ENCODE results near the gene LRRC46.

LRRC46 gene

DNA sequence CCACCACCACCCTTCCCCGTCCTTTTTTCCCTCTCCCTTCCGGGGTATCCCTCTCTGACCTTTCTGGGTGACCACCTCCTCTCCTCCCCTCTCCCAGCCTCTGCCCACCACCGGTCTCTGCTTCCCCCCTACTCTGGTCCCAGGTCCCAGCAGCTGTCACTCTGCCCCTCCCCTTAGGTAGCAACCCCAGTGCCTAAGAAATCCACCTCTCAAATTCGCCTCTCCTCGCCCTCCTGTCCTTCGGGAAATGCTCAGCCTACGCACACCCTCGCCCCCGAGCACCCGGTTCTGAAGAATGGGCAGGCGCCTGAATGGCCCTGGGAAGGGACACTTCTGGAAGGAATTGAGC, 20.3 kb downstream of the LRRC46 start:
- Mint-ChIP-seq H3K4me3 (peak overlapping the region; percentile 6), H3K4me1 (peaks cover 28% of the 10 kb centered on the region), H3K9me3 (no peaks in the 10 kb centered on the region), H3K36me3 (no peaks in the 10 kb centered on the region), H3K27me3 (peaks cover 54% of the 10 kb centered on the region), H3K27ac (peak overlapping the region; percentile 59)

DNA sequence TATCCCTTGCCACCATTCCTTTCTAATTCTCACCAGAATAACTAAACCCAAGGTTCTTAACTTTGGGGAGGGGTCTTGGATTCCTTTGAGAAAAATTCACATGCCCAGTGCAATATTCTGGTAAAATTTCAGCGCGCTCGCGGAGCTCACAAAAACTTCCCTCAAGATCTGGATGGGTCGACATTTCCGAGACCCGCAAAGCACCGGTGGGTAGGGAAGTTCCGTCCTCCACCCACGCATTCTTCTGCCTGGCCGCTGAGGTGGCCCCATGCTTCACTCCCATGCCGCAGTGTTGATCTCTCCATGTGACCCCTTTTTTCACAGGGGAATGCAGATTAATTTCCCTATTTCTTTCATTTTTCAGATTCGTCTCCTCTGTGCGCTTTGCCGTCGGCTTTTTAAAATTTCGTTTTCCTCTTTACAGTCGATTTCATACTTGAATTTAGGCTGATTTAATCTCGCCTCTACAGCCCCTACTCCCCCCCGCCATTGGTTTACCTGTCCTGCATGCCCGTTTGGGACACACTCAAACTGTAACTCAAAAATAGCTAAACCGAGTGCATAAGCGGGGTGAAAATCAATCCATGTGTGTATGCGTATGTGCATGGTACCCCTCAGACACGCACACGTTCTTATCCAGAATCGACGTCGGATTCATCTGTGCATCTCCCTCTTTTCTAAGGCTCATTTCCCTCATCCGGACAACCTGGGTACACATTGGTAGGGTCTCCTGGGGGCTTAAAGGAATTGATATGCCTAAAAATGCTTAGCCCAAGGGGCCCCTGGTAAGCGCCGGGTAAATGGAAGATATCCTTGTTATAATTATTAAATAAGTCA, 20.9 kb downstream of the LRRC46 start:
- Mint-ChIP-seq H3K4me1 (peaks cover 23% of the 10 kb centered on the region), H3K9me3 (no peaks in the 10 kb centered on the region), H3K4me3 (peak overlapping the region; percentile 54), H3K27ac (no peak overlapping the region), H3K27me3 (peaks cover 51% of the 10 kb centered on the region), H3K36me3 (no peaks in the 10 kb centered on the region)

DNA sequence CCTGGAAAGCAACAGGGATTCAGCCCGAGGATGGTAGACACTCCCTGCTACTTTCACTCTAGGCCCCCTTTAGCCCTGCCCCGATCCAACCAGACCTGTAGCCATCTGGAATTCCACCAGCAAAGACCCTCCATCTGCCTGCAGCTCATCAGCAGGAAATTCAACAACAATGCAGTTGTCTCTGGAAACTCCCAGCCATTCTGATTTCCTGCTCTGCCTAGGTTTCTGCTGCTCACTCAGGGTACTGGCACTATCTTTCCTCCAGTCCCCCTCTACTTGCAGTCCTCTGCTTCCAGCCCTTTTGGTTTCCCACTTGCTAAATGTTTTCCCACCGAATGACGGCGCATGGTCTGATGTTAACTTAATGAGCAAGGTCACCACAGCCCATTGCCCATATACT, 22.1 kb downstream of the LRRC46 start:
- Mint-ChIP-seq H3K27ac (no peak overlapping the region), H3K4me1 (peaks cover 21% of the 10 kb centered on the region), H3K36me3 (no peaks in the 10 kb centered on the region), H3K9me3 (no peaks in the 10 kb centered on the region), H3K27me3 (peaks cover 48% of the 10 kb centered on the region), H3K4me3 (no peak overlapping the region)

DNA sequence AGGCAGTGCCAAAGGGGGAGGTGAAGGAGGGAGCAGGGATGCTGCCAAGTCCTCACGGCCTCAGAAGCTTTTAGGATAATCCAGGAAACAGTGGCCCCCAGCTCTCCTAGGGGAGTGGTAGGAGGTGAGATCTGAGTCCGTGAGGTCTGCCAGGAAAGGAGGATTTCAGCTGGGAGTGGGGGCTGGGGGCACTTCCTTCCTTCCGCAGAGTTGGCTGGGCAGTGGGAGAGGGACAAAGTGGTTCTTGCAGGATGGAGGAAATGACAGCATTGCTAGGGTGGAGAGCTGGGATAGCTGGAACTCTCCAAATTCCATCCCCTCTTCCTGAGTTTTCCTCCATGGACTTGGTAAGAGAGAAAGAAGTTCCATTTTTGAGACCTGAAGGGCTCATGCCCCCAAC, 24.3 kb downstream of the LRRC46 start:
- H3K4me3 Mint-ChIP-seq, result no peak overlapping the region
- H3K9me3 Mint-ChIP-seq, result no peaks in the 10 kb centered on the region
- peaks cover 2% of the 10 kb centered on the region for H3K36me3 Mint-ChIP-seq
- peaks cover 36% of the 10 kb centered on the region for H3K27me3 Mint-ChIP-seq
- H3K4me1 Mint-ChIP-seq, result peaks cover 15% of the 10 kb centered on the region
- H3K27ac Mint-ChIP-seq, result no peak overlapping the region

DNA sequence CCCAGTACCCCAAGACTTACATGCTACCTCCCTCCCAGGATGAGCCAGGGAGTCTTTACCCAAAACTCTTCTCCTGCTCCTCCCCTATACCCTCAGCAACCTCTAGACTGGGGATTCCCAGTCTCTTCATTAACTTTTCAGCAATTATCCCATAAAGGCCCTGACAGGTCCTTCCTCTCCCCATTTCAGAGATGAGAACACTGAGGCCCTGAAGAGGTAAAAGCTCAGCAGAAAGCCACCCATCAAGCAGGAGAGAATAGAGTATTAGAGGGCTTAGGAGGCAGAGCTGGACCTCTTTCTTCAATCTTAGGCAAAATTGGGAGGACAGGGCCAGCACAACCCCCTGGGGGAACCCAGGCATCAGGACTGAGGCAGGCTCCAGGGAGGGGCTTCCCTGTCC, 25.4 kb downstream of the LRRC46 start:
- Mint-ChIP-seq H3K4me1 (peaks cover 13% of the 10 kb centered on the region), H3K9me3 (no peaks in the 10 kb centered on the region), H3K27me3 (peaks cover 34% of the 10 kb centered on the region), H3K4me3 (no peak overlapping the region), H3K36me3 (peaks cover 2% of the 10 kb centered on the region), H3K27ac (no peak overlapping the region)

DNA sequence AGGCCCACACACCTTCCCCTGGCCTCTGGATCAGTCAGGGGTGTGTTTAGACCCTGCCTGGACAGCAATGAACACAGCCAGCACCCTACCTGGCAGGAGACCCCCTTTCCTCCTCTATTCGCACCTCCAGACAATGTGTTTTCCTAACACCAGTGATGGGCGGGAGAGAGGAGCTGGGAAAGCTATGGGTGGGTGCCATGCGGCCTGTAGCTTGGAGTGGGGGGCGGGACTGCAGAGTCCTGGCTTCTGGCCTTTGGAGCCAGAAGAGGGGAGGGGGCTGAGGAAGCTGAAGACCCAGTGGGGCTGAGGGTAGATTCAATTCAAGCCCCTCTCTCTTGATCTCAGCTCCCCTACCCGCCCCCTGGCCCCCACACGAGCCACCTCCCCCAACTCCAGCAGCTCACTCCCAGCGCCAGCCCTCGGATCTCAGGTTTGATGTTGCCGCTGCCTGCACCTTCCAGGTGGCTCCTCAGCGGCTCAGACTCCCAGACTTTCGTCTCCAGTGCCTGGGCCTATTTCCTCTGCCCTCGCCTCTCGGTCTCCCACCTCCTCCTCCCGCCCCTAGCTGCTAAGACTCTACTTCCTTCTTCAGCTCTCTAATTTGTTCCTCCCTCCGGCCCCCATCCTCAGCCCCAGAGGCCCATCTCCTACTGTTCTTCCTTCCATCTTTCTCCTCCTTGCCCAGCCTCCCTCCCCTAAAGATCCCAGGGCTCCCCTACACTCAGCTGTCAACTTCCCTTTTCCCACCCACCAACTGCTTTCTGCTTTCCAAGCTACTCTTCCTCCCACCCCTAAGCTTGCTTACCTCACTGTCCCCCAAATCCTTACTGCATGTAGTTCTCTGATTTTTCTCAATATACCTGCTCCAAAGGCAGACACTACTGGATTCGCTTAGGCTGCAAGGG, 26.3 kb downstream of the LRRC46 start:
- peaks cover 10% of the 10 kb centered on the region for H3K4me1 Mint-ChIP-seq

DNA sequence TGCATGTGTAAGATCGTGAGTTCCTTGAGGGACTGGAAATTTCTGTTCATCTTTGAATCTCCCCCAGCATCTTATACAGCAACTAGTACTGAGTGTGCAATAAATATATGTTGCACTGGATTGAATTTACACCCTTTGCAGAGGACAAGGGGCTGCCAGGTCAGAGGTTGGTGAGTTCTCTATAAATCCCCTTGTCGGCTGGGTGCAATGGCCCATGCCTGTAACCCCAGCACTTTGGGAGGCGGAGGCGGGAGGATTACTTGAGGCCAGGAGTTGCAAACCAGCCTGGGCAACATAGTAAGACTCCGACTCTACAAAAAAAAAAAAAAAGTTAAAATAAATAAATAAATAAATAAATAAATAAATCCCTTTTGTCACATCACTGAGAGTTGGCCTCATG, 28.9 kb downstream of the LRRC46 start:
- Mint-ChIP-seq H3K27ac (no peak overlapping the region), H3K4me1 (peaks cover 26% of the 10 kb centered on the region), H3K4me3 (no peak overlapping the region), H3K9me3 (no peaks in the 10 kb centered on the region), H3K36me3 (peaks cover 2% of the 10 kb centered on the region), H3K27me3 (peaks cover 5% of the 10 kb centered on the region)

More for the DNA sequence above, 26.3 kb downstream of the LRRC46 start:
- no peak overlapping the region for H3K27ac Mint-ChIP-seq
- no peaks in the 10 kb centered on the region for H3K9me3 Mint-ChIP-seq
- no peak overlapping the region for H3K4me3 Mint-ChIP-seq
- peaks cover 2% of the 10 kb centered on the region for H3K36me3 Mint-ChIP-seq
- peaks cover 25% of the 10 kb centered on the region for H3K27me3 Mint-ChIP-seq

DNA sequence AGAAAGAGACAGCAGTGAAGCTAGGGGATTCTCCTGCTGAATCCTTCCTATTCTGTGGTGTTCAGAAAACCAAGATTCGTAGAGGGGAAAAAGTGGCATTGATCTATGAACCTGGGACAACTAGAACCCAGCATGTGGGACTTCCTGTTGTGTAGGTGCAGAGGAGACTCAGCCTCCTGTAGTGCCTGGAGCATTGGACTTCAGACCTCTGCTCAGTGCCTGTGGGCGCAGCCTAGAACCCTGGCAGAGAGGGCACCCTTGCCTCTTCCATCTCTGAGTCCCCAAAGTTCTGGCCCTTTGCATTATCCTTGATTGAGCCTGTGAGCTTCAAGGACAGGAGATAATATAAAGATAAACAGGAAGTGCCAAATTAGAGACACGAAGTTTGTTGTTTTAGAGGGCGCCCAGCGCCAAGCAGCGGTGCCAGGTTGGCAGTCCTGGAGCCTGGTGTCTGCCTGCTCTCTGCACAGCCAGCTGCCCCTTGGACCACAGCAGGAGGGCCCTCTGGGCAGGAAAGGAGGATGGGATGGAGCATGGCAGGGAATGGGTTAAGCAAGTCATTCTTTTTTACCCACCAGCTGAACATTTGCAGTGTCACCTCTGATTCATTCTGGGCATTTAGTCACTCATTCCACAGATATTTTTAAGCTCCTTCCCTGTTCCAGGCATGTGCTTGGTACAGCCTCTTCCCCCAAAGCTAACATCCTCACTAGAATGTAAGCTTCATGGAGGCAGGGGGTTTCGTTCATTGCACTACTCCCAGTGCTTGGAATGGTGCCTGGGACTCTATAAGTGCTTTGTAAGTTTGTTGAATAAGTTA, 31.4 kb downstream of the LRRC46 start:
- Mint-ChIP-seq H3K9me3 (no peaks in the 10 kb centered on the region), H3K4me1 (peaks cover 31% of the 10 kb centered on the region)

DNA sequence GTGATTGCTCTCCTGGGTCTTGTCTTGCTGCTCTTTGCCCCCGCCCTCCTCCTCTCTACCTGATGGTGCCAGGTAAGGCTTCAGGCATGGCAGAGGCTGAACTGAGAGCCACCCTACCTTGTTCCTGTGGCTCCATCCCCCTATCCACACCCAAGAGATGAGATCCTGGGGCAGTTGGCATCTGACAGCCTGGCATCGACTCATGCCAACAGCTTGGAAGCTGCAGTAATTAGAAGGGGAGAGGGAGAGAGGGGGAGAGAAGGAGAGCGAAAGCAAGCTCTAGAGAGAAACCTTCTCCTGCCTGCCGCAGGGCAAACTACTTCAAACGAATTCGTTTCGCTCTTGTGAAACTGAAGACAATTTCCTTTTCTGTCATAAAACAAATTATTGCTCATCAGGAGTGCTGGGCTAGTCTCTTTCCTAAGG, 33.3 kb downstream of the LRRC46 start:
- no peaks in the 10 kb centered on the region for H3K27me3 Mint-ChIP-seq
- peaks cover 31% of the 10 kb centered on the region for H3K4me1 Mint-ChIP-seq
- H3K9me3 Mint-ChIP-seq, result no peaks in the 10 kb centered on the region
- peak overlapping the region; percentile 82 for H3K27ac Mint-ChIP-seq
- H3K4me3 Mint-ChIP-seq, result no peak overlapping the region
- H3K36me3 Mint-ChIP-seq, result no peaks in the 10 kb centered on the region

More for the DNA sequence above, 31.4 kb downstream of the LRRC46 start:
- H3K27me3 Mint-ChIP-seq, result peaks cover 5% of the 10 kb centered on the region
- peaks cover 2% of the 10 kb centered on the region for H3K36me3 Mint-ChIP-seq
- peak overlapping the region; percentile 90 for H3K27ac Mint-ChIP-seq
- H3K4me3 Mint-ChIP-seq, result peak overlapping the region; percentile 35

DNA sequence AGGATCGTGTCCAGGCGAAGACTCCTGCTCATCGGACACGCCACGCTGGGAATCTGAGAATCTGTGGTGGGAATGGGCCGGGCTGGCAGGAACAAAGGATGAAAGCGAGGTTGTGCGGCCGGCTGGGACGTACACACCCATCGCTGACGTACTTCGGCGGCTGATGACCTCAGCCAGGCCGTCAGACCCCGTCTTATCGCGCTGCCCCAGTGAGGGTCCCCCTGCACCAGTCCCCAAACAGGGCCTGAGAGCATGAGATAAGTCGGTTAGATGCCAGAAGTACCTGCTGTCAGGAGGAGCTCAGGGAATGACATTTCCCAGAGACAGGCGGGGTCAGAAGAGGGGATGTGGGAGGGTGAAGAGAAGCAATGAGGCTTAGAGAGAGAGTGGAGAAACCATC, 35.5 kb downstream of the LRRC46 start:
- Mint-ChIP-seq H3K27me3 (peaks cover 8% of the 10 kb centered on the region), H3K27ac (no peak overlapping the region), H3K4me1 (peaks cover 31% of the 10 kb centered on the region)

DNA sequence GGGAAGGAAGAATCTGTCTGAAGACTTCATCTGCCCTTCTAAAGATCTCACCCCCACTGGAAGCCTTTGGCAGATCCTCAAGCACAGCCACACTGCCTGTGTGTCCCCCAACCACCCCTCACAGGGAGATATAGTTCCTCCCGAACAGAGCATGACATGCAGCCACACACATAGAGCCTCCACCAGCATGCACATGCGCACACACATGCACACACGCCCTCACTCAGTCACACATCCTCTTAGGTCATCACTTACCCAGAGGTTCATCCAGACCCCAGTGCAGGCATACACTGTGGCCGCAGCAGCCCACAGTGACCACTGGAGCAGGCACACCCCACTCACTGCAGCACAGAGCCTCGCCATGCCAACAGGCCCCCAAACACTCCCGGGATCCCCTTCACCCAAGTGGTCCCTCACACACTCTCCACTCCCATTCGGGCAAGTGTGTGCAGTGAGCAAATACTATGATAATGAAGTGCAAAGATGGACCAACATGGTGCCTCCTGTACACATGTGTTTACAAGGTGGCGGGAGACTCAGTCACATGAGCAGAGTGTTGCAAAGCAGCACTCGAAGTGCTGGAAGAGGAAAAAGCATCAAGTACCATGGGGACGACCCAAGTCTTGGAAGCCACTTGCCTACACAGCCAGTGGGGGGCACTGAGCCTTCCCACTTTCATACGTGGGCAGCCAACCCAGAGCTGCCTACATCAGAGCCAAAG, 36.5 kb downstream of the LRRC46 start:
- H3K27me3 Mint-ChIP-seq, result peaks cover 9% of the 10 kb centered on the region
- peaks cover 24% of the 10 kb centered on the region for H3K4me1 Mint-ChIP-seq
- H3K9me3 Mint-ChIP-seq, result no peaks in the 10 kb centered on the region
- no peak overlapping the region for H3K4me3 Mint-ChIP-seq
- H3K36me3 Mint-ChIP-seq, result no peaks in the 10 kb centered on the region
- no peak overlapping the region for H3K27ac Mint-ChIP-seq

More for the DNA sequence above, 35.5 kb downstream of the LRRC46 start:
- Mint-ChIP-seq H3K36me3 (no peaks in the 10 kb centered on the region), H3K9me3 (no peaks in the 10 kb centered on the region), H3K4me3 (no peak overlapping the region)

DNA sequence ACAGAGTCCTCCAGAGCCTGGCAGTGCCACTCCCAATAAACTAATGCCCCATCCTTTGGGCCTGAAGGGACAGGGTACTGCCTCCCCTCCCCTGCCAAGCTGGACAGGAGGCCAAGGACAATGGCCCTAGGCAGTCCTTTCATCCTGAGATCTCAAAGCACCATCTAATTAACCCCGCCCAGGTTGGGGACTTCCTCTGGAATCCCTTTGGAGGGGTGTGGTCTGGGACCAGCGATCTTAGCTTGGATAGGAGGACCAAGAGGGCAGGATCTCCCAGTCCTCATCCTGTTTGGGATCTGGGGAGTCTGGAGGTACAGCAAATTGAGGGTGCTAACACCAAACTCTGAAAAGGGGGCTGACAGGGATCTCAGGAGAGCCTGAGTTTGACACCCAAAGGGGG, 37.6 kb downstream of the LRRC46 start:
- H3K27ac Mint-ChIP-seq, result no peak overlapping the region
- H3K27me3 Mint-ChIP-seq, result peaks cover 15% of the 10 kb centered on the region
- H3K4me3 Mint-ChIP-seq, result no peak overlapping the region
- peaks cover 17% of the 10 kb centered on the region for H3K4me1 Mint-ChIP-seq
- H3K36me3 Mint-ChIP-seq, result no peaks in the 10 kb centered on the region
- no peaks in the 10 kb centered on the region for H3K9me3 Mint-ChIP-seq

DNA sequence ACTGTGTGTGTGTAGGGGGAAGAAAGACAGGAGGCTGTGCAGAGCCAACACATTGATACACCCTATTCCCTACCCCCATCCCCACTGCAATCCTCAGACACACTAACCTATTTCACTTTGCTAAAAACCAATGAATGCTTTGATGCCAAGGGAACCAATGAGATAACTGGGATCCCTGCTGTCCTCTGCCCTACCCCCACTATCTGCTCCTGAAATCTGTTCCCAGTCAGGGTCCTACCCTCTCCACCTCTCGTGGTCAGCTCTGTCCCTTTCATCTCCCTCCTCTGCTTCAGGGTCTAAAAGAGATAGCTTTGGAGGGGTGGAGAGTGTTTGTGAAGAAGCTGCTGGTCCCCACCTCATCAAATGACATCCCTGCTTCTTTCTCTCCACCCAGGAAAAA, 38.6 kb downstream of the LRRC46 start:
- no peak overlapping the region for H3K4me3 Mint-ChIP-seq
- peaks cover 8% of the 10 kb centered on the region for H3K4me1 Mint-ChIP-seq
- H3K27me3 Mint-ChIP-seq, result peaks cover 15% of the 10 kb centered on the region
- H3K36me3 Mint-ChIP-seq, result no peaks in the 10 kb centered on the region
- no peak overlapping the region for H3K27ac Mint-ChIP-seq
- H3K9me3 Mint-ChIP-seq, result no peaks in the 10 kb centered on the region

DNA sequence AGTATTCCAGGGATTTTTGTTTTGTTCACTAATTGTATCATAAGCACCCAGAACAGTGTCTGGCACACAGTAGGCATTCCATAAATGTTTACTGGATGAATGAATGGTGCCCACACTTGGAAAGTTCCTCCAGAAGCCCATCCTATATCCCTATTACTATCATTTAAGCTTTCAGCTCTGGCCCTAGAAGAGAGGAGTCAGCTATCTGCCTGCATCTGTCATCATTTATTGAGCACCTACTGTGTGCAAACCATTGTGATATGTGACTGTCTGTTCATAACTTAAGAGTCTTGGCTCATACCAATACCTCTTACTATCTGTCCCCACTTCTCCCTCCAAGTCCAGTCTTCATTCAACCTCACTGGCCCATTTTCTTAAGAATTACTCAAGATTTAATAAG, 39.6 kb downstream of the LRRC46 start:
- Mint-ChIP-seq H3K36me3 (no peaks in the 10 kb centered on the region), H3K27me3 (peaks cover 15% of the 10 kb centered on the region), H3K4me3 (no peak overlapping the region), H3K4me1 (peaks cover under 1% of the 10 kb centered on the region), H3K9me3 (no peaks in the 10 kb centered on the region), H3K27ac (no peak overlapping the region)

Measured in activated naive CD4-positive, alpha-beta T cell treated with anti-CD3 and anti-CD28 coated beads, Interleukin-2, amount 50 U/mL, for 24 hours (primary cell).